DND-41 (cell line): ENCODE results near the gene GPR17.

ENCODE experiments used
- CTCF ChIP-seq: IDR thresholded peaks from 2 replicates; pipeline ENCODE4 v1.5.1; 2012; ENCODE audit warnings: borderline replicate concordance, low read length, moderate library complexity, mild to moderate bottlenecking; ENCODE audit not compliant: poor library complexity, severe bottlenecking; ENCODE audit errors: extremely low read depth
- EZH2 ChIP-seq: IDR thresholded peaks from 3 replicates; pipeline ENCODE4 v1.6.1; 2012; ENCODE audit warnings: borderline replicate concordance, low read depth, mild to moderate bottlenecking, moderate library complexity, low read length, inconsistent platforms; ENCODE audit not compliant: severe bottlenecking

- TF ChIP-seq CTCF (no peak), EZH2 (no peak)
Observed at GRCh38 chr2:127596311-127597045, 49.5 kb upstream of the GPR17 start.
